H1 (cell line): ENCODE results near the gene RIGI. TPM values are rescaled to one million over a fixed set of nuclear protein-coding genes. Genes with fewer than 3 reads are reported as not detected.

Experiments used
- E2F6 ChIP-seq: IDR thresholded peaks from 2 replicates; pipeline ENCODE4 v1.6.1; 2012; ENCODE audit warnings: inconsistent platforms
- EP300 ChIP-seq, 2 experiments: IDR thresholded peaks; 1 replicate in 1 of 2; 2 replicates in 1 of 2; pipeline ENCODE4 v1.6.1; 2011 to 2012; ENCODE audit warnings: low read depth in 2 of 2, low read length in 2 of 2, mild to moderate bottlenecking in 2 of 2, borderline replicate concordance in 1 of 2, inconsistent platforms in 1 of 2, moderate library complexity in 1 of 2
- POLR2A ChIP-seq, 2 experiments: IDR thresholded peaks; 1 replicate in 1 of 2; 2 replicates in 1 of 2; pipeline ENCODE4 v1.6.1; 2011; ENCODE audit warnings: low read depth in 2 of 2, low read length in 2 of 2, mild to moderate bottlenecking in 2 of 2; ENCODE audit errors: control extremely low read depth in 1 of 2
- RBBP5 ChIP-seq: IDR thresholded peaks from 2 replicates; pipeline ENCODE4 v1.7.1; 2012; ENCODE audit warnings: low read depth, mild to moderate bottlenecking, inconsistent platforms, low read length, moderate library complexity, borderline replicate concordance
- TAF7 ChIP-seq: optimal IDR thresholded peaks from 2 replicates; pipeline ENCODE3; 2011; ENCODE audit warnings: low read depth, mild to moderate bottlenecking, inconsistent platforms, low read length, moderate library complexity, borderline replicate concordance
- TCF12 ChIP-seq: IDR thresholded peaks from 2 replicates; pipeline ENCODE4 v1.6.1; 2011; ENCODE audit warnings: low read depth, mild to moderate bottlenecking, low read length
- polyA plus RNA-seq, 7 experiments: library from polyadenylated mRNA; depleted of rRNA in 3 of 7; stranded (reverse) in 5 of 7; unstranded in 2 of 7; fragments of >200 nt in 5 of 7; fragments of 200-250 nt in 2 of 7; gene quantifications; 1 replicate in 5 of 7; 2 replicates in 1 of 7; 4 replicates in 1 of 7; pipeline versions ENCODE4 v1.2.1 to v1.2.3, GENCODE V29; 2011 to 2013; ENCODE audit warnings: missing spikeins in 2 of 7, mixed read lengths in 2 of 7
- total RNA-seq: library from RNA; stranded (reverse); fragmentation: NEBNext Ultra II Directional; extraction: Animal tissue kit (Norgen Biotek cat#: 25700); gene quantifications from 2 replicates; pipeline ENCODE4 v1.2.1, GENCODE V29; 2021

RIGI gene
- total and polyA plus RNA-seq, 2 of the 8 experiments (the other 6 are each of a cell fraction or from before 2014, with no cell fraction given) = 3.1 to 6.7 TPM

- TF ChIP-seq RBBP5 = peak; percentile 92
- no peak for TF ChIP-seq TAF7
- TF ChIP-seq POLR2A (IDR thresholded peaks at IDR 0.05; ENCODE audit: control extremely low read depth in 1 of 2, low read depth in 2 of 2, low read length in 2 of 2) = peak in 1 of 2 experiments; percentile 74; a peak in 1 of 3 replicates
- no peak for TF ChIP-seq E2F6
- TF ChIP-seq EP300 (IDR thresholded peaks at IDR 0.05; ENCODE audit: borderline replicate concordance in 1 of 2, low read depth in 2 of 2, low read length in 2 of 2) = no peak
- TF ChIP-seq TCF12 = no peak
Measured at GRCh38 chr9:32526041-32526706, at the start of gene RIGI (continued).
